ENCODE data around the gene SLC18A2. TPM values are rescaled to one million over a fixed set of nuclear protein-coding genes. Genes with fewer than 3 reads are reported as not detected.
"Not testable (repeated sequence)": the region's sequence is repeated elsewhere in the genome, so short reads cannot be mapped to it uniquely, and the experiment has no call there.

SLC18A2 gene
- total RNA-seq, 1 experiment from 2014 or later, result 4.0 TPM

GRCh38 chr10:117284716-117285494 is 44.0 kb downstream of the SLC18A2 start:
- no peak overlapping the region for H3T11ph ChIP-seq (ENCODE audit: low read length)
- H4K20me1 ChIP-seq (ENCODE audit: control insufficient read depth, insufficient read depth, insufficient read length), result no peaks in the 10 kb centered on the region
- no peaks in the 10 kb centered on the region for H3K79me1 ChIP-seq (ENCODE audit: insufficient read depth, low read depth, low read length, poor library complexity, severe bottlenecking)
- H3K9me3 ChIP-seq (ENCODE audit: control insufficient read depth, low read depth, low read length), result no peaks in the 10 kb centered on the region
- Mint-ChIP-seq H3K4me1 (no peaks in the 10 kb centered on the region), H3K9me3 (no peaks in the 10 kb centered on the region), H3K4me3 (no peak overlapping the region), H3K27me3 (ENCODE audit: low read depth) (no peaks in the 10 kb centered on the region), H3K36me3 (ENCODE audit: insufficient read depth in 1 of 3, low read depth in 3 of 3) (peaks cover 10 to 17% (median 14%) of the 10 kb centered on the region in 3 experiments), H3K27ac (no peak overlapping the region)
- no peak overlapping the region for H2BK5ac ChIP-seq (ENCODE audit: insufficient read length, low read length)
- no peak overlapping the region for H3K18ac ChIP-seq (ENCODE audit: insufficient read length, low read depth, low read length)
- H4K91ac ChIP-seq (ENCODE audit: insufficient read length, low read depth, low read length), result no peak overlapping the region
- no peaks in the 10 kb centered on the region for H3K79me2 ChIP-seq (ENCODE audit: insufficient read depth, low read length)
- no peak overlapping the region for H2BK20ac ChIP-seq (ENCODE audit: low read depth, low read length, poor library complexity, severe bottlenecking)
- H3K9ac ChIP-seq (ENCODE audit: extremely low read depth, insufficient read length, low read length), result no peak overlapping the region
- no peak overlapping the region for H3K56ac ChIP-seq (ENCODE audit: insufficient read length, low read depth, low read length)
- H3K23ac ChIP-seq (ENCODE audit: insufficient read length, low read depth, low read length), result no peak overlapping the region
- no peak overlapping the region for H4K8ac ChIP-seq (replicated peaks; ENCODE audit: insufficient read length, low read depth, low read length)
- no peak overlapping the region for H2BK12ac ChIP-seq (ENCODE audit: insufficient read length, low read depth, low read length)
- TF ChIP-seq, protein P1, sequence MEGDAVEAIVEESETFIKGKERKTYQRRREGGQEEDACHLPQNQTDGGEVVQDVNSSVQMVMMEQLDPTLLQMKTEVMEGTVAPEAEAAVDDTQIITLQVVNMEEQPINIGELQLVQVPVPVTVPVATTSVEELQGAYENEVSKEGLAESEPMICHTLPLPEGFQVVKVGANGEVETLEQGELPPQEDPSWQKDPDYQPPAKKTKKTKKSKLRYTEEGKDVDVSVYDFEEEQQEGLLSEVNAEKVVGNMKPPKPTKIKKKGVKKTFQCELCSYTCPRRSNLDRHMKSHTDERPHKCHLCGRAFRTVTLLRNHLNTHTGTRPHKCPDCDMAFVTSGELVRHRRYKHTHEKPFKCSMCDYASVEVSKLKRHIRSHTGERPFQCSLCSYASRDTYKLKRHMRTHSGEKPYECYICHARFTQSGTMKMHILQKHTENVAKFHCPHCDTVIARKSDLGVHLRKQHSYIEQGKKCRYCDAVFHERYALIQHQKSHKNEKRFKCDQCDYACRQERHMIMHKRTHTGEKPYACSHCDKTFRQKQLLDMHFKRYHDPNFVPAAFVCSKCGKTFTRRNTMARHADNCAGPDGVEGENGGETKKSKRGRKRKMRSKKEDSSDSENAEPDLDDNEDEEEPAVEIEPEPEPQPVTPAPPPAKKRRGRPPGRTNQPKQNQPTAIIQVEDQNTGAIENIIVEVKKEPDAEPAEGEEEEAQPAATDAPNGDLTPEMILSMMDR (conservative IDR thresholded peaks at IDR 0.05), result no peak
- no CpG with 5 or more reads among the region's 12 CpGs for whole genome bisulfite sequencing (ENCODE audit: extremely low coverage, insufficient read length, low lambda C conversion rate)
- H3K4me1 ChIP-seq (ENCODE audit: insufficient read depth, low read length), result no peaks in the 10 kb centered on the region
- no peaks in the 10 kb centered on the region for H3K27me3 ChIP-seq (ENCODE audit: insufficient read depth, low read length)
- H3K27ac ChIP-seq (ENCODE audit: insufficient read length, low read depth, low read length), result no peak overlapping the region
- no peaks in the 10 kb centered on the region for H3K23me2 ChIP-seq (ENCODE audit: insufficient read length, low read depth, low read length, poor library complexity, severe bottlenecking)
- no peak overlapping the region for H2BK15ac ChIP-seq (ENCODE audit: low read depth, low read length)
- no peak overlapping the region for H3K14ac ChIP-seq (ENCODE audit: insufficient read depth, low read length)
- no peak overlapping the region for H2AFZ ChIP-seq (ENCODE audit: low read length)
- H2AK5ac ChIP-seq (ENCODE audit: insufficient read length, low read length), result no peak overlapping the region
- no peak for DNase-seq
- no peak overlapping the region for H3K4me2 ChIP-seq (ENCODE audit: insufficient read depth, insufficient read length, low read length)
- no peak overlapping the region for H2BK120ac ChIP-seq (ENCODE audit: low read depth, low read length, poor library complexity, severe bottlenecking)
- no peak overlapping the region for H3K4ac ChIP-seq (ENCODE audit: low read depth, low read length)
- H4K5ac ChIP-seq (ENCODE audit: insufficient read length, low read depth, low read length), result no peak overlapping the region

GRCh38 chr10:117290872-117291271 is 50.0 kb downstream of the SLC18A2 start:
- H3K18ac ChIP-seq (ENCODE audit: insufficient read length, low read depth, low read length); H3K4me3 Mint-ChIP-seq; H3K79me2 ChIP-seq (ENCODE audit: insufficient read depth, low read length); H4K5ac ChIP-seq (ENCODE audit: insufficient read length, low read depth, low read length); H3K36me3 Mint-ChIP-seq (ENCODE audit: insufficient read depth in 1 of 3, low read depth in 3 of 3); H2BK120ac ChIP-seq (ENCODE audit: low read depth, low read length, poor library complexity, severe bottlenecking); H4K20me1 ChIP-seq (ENCODE audit: control insufficient read depth, insufficient read depth, insufficient read length); H2BK20ac ChIP-seq (ENCODE audit: low read depth, low read length, poor library complexity, severe bottlenecking); H3K56ac ChIP-seq (ENCODE audit: insufficient read length, low read depth, low read length); H2BK5ac ChIP-seq (ENCODE audit: insufficient read length, low read length); H3K23ac ChIP-seq (ENCODE audit: insufficient read length, low read depth, low read length); H3K9ac ChIP-seq (ENCODE audit: extremely low read depth, insufficient read length, low read length); H2AFZ ChIP-seq (ENCODE audit: low read length); H2BK12ac ChIP-seq (ENCODE audit: insufficient read length, low read depth, low read length); H3K27me3 Mint-ChIP-seq (ENCODE audit: low read depth); H3K4ac ChIP-seq (ENCODE audit: low read depth, low read length); H4K8ac ChIP-seq (replicated peaks; ENCODE audit: insufficient read length, low read depth, low read length); H4K91ac ChIP-seq (ENCODE audit: insufficient read length, low read depth, low read length); H2BK15ac ChIP-seq (ENCODE audit: low read depth, low read length); H3K9me3 Mint-ChIP-seq; H3K79me1 ChIP-seq (ENCODE audit: insufficient read depth, low read depth, low read length, poor library complexity, severe bottlenecking); H3K14ac ChIP-seq (ENCODE audit: insufficient read depth, low read length); DNase-seq; H3K4me1 Mint-ChIP-seq; H3K27ac ChIP-seq (ENCODE audit: insufficient read length, low read depth, low read length); H3K4me2 ChIP-seq (ENCODE audit: insufficient read depth, insufficient read length, low read length); H3K4me1 ChIP-seq (ENCODE audit: insufficient read depth, low read length); H2AK5ac ChIP-seq (ENCODE audit: insufficient read length, low read length); H3K27me3 ChIP-seq (ENCODE audit: insufficient read depth, low read length); H3T11ph ChIP-seq (ENCODE audit: low read length); H3K23me2 ChIP-seq (ENCODE audit: insufficient read length, low read depth, low read length, poor library complexity, severe bottlenecking); H3K9me3 ChIP-seq (ENCODE audit: control insufficient read depth, low read depth, low read length); H3K27ac Mint-ChIP-seq: not testable (repeated sequence)
- WGBS (ENCODE audit: extremely low coverage, insufficient read length, low lambda C conversion rate), result no CpG with 5 or more reads among the region's 10 CpGs

Measured in H9 (cell line).